Measurements from ENCODE around the gene CCDC190.
"Not testable (repeated sequence)": the region's sequence is repeated elsewhere in the genome, so short reads cannot be mapped to it uniquely, and the experiment has no call there.

DNA sequence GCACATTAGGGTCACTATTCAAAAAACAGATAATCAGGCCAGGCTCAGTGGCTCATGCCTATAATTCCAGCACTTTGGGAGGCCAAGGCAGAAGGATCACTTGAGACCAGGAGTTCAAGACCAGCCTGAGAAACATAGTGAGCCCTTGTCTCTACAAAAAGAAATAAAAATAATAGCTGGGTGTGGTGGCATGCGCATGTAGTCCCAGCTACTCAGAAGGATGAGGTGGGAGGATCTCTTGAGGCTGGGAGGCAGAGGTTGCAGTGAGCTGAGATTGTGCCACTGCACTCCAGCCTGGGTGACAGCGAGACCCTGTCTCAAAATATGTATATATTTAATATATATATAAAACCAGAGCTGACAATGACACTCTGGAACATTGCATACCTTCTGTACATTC is 48.6 kb downstream of the CCDC190 start:
- TF ChIP-seq, protein P1, sequence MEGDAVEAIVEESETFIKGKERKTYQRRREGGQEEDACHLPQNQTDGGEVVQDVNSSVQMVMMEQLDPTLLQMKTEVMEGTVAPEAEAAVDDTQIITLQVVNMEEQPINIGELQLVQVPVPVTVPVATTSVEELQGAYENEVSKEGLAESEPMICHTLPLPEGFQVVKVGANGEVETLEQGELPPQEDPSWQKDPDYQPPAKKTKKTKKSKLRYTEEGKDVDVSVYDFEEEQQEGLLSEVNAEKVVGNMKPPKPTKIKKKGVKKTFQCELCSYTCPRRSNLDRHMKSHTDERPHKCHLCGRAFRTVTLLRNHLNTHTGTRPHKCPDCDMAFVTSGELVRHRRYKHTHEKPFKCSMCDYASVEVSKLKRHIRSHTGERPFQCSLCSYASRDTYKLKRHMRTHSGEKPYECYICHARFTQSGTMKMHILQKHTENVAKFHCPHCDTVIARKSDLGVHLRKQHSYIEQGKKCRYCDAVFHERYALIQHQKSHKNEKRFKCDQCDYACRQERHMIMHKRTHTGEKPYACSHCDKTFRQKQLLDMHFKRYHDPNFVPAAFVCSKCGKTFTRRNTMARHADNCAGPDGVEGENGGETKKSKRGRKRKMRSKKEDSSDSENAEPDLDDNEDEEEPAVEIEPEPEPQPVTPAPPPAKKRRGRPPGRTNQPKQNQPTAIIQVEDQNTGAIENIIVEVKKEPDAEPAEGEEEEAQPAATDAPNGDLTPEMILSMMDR (IDR thresholded peaks at IDR 0.05) = not testable (repeated sequence)
- TF ChIP-seq EP300 (IDR thresholded peaks at IDR 0.05) = not testable (repeated sequence)

Measured in stomach (tissue), 4 donors.